GM12874 (cell line): Measurements from ENCODE around the gene CLN6.

Experiments used
- TF ChIP-seq, protein P1 (sequence below): IDR thresholded peaks from 2 replicates; pipeline ENCODE4 v1.5.1; 2011; ENCODE audit warnings: low read depth, mild to moderate bottlenecking, control low read depth, low read length, moderate library complexity; ENCODE audit not compliant: insufficient read depth

Gene CLN6

DNA sequence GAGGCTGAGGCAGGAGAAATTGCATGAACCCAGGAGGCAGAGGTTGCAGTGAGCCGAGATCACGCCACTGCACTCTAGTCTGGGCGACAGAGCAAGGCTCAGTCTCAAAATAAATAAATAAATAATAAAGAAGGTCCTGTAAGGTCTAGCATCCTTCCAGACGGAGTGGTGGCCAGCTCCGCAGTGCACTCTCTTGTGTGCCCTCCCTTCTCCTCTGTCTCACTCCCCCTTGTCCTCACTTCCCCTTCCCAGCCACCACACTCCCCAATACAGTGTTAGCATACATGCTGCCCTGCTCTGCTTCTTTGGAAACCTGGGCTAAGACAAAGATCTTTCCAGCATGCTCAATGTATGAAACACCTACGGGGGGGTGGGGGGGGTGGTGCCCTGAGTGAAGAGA, 3.4 kb upstream of the CLN6 start:
- TF ChIP-seq, protein P1, sequence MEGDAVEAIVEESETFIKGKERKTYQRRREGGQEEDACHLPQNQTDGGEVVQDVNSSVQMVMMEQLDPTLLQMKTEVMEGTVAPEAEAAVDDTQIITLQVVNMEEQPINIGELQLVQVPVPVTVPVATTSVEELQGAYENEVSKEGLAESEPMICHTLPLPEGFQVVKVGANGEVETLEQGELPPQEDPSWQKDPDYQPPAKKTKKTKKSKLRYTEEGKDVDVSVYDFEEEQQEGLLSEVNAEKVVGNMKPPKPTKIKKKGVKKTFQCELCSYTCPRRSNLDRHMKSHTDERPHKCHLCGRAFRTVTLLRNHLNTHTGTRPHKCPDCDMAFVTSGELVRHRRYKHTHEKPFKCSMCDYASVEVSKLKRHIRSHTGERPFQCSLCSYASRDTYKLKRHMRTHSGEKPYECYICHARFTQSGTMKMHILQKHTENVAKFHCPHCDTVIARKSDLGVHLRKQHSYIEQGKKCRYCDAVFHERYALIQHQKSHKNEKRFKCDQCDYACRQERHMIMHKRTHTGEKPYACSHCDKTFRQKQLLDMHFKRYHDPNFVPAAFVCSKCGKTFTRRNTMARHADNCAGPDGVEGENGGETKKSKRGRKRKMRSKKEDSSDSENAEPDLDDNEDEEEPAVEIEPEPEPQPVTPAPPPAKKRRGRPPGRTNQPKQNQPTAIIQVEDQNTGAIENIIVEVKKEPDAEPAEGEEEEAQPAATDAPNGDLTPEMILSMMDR = no peak

DNA sequence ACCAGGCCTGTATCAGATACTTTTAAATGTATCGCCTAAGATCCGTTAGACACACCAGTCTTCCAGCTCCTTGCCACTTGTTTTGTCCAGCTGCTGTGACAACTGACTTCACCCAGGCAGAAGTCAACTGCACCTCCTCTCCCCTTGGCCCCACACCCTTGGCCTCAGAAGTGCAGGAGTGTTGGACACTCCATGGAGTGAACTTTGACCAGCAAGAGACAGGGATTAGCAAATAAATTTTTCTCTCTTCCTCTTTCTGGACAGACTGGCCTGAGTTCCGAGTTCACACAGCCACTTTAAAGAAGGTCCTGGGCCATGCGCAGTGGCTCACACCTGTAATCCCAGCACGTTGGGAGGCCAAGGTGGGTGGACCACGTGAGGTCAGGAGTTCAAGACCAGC, 2.9 kb upstream of the CLN6 start:
- TF ChIP-seq, protein P1 = no peak

DNA sequence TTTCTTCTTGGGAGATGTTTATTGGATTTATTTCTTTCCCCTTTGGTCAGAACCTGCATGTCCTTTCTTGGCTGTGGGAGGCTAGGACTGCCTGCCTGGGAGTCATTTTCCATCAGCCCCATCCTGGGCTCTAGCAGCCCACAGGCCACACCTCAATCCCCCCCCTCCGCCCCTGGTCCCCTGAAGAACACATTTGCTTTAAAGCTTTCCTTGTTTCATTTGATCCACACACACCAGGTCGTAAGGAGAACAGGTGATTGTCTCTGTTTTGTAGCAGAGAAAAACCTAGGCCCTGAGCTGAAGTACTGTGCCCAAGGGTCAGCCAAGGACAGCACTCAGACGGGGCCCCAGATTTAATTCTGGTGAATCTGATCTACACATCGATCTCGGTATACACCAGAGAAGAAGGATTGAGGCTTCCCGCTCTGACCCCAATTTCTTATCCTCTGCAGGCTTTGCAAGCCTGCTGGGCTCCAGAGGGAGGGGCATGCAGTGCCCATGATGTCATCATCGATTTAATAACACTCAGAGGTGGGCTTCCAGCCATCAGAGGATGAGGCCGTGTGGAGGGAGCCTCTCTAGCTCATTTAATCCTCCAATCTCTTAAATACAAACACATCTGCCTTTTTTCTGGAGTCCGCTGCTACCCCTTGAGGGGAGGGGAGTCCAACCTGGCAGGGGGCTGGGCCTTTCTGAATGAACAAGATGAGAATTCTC, 1.7 kb upstream of the CLN6 start:
- TF ChIP-seq, protein P1 = no peak

DNA sequence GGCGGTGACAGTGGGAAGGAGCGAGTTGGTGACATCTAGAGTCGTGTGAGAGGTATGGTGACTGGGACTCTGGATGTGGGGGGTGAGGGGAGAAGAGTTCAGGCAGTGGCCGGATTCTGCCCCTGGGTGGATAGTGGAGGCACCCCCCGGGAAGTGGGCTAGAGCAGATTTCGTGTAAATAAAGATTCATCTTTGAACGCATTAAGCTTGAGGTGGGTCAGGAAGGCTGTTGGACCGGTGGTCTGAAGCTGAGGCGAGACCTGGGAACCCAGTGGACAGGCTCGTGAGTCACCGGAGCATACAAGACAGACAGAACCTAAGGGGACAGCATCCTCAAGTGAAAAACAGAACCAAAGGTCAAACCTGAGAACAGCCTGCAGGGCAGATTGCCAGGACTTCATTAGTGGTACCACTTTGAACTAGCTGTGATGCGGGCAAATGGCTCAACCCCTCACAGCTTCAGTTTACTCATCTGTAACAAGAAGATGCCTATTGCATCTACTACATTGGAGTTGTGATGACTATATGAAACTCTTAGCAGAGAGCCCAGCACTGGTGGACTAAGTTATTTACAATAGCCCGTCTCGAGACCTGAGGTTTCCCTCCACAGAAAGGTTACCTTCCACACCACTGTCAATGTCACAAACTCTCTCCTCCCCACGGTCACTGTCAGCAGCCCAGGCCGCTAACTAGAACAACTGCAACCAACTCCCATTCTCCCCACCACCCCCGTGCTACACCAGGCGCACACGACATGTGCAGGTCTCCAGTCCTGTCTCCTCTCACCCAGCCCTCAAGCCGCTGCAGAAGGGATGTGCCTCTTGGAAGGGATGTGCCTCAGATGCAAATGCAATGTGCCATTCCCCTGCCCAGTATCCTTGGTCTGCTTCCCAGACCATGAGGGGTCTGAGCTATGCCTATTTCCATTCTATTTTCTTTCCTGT, 901 bp upstream of the CLN6 start:
- TF ChIP-seq, protein P1 = no peak

DNA sequence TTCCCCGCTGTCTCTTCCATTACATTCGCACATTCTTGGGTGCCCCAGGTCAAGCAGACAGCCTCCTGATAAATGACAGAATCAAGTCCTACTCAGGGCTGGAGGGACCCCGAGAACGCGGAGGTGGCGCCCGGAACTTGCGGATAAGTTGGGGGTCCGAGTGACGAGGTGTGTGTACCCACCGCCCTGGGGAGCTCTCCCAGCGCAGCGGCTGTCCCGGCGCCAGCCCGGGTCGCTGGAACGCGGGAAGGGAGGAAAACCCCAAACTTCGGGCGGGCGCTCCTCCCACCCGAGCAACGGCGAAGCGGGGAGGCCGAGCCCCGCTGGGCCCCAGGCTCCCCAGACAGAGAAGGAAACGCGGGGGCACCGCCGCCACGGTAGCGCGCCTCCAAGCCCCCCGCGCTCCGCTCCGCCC, 550 bp downstream of the CLN6 start:
- TF ChIP-seq, protein P1 = no peak

DNA sequence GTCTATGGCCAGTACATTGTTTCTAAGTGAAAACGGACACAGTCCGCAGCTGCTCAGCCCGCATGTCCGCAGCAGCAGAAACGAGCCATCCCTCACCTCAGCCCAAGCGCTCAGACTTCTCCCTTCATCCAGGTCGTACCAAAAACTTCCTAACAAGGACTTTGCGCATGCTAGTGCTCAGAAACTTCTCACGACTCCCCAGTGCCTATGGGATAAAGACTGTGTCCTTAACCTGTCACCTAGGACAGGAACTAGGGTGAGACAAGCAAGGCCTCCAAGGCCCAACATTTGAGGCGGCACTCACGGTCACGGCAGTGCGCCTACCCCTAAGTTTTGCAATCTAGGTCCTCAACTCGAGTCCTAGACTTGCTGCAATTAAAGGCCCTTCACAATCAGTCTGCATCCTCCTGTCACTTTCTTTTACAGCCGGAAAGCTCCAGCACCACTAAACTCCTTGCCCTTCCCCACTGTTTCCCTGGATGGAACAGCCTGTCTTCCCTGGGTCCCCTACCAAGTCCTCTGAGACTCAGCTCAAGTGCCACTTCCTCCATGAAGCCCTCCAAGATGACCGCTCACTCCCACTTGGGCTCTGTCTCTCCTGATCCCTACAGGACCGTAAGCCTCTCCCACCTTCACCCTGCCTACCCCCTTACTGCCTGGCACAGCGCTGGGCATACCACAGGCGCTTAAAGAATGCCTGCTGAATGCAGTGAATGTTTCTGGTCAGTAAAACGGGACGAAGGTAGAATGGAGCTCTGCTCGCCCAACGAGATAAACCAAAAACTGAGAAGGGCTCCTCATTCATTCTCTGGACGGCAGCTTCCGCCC, 1.2 kb downstream of the CLN6 start:
- TF ChIP-seq, protein P1 = no peak
